ENCODE measurements around the gene ZSCAN10. TPM values are rescaled to one million over a fixed set of nuclear protein-coding genes. Genes with fewer than 3 reads are reported as not detected.

Gene ZSCAN10
- total RNA-seq, 1 experiment from 2014 or later = 0.76 TPM

DNA sequence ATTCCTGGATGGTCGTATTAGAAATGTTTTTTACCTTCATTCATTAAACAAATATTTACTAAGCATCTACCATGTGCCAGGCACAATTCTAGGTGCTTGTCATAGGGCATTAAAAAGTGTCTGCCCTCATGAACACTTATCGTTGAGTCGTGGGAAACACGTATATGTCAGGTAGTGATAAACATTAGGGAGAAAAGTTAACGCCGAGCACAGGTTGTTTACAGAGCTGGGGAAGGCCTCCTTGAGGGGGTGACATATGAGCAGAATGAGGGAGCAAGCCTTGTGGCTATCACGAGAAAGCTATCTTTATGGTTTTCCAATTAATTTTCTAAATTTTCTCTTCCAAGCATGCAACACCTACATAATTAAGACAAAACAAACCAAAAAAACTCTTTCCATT is 34.8 kb upstream of the ZSCAN10 start:
- no TSS peak for BruUV-seq (replicated peaks)
- H3K27me3 ChIP-seq (ENCODE audit: insufficient read depth, low read length) = no peaks in the 10 kb centered on the region
- no peaks in the 10 kb centered on the region for H3K9me3 ChIP-seq (ENCODE audit: control insufficient read depth in 1 of 2, insufficient read depth in 1 of 2, low read depth in 1 of 2, low read length in 2 of 2)
- RAD21 ChIA-PET (ENCODE audit: low non-redundant PET in 1 of 2, low total read pairs in 2 of 2, uncharacterized antibody in 2 of 2, unreplicated experiment in 2 of 2) = no interaction called here
- H3K27ac ChIP-seq (ENCODE audit: low read depth, low read length) = peak overlapping the region; percentile 89
- H2AFZ ChIP-seq (ENCODE audit: low read depth, low read length, poor library complexity, severe bottlenecking) = no peak overlapping the region
- H3K79me2 ChIP-seq (ENCODE audit: insufficient read depth, low read length) = peaks cover 34% of the 10 kb centered on the region
- intact Hi-C loops (cut with micrococcal nuclease) = loop anchor here (2.0 to 5.0 kb wide), 2 partner anchors 17 to 33 kb away; no protein-coding TSS in a partner anchor
- peak overlapping the region; percentile 90 for H3K4me2 ChIP-seq (ENCODE audit: low read length)
- H3K36me3 ChIP-seq (ENCODE audit: control insufficient read depth in 1 of 2, insufficient read depth in 2 of 2, low read length in 2 of 2) = peaks cover 0 to 6% of the 10 kb centered on the region in 2 experiments; a peak in 2 of 4 replicates
- no peaks in the 10 kb centered on the region for H4K20me1 ChIP-seq (ENCODE audit: insufficient read depth)
- POLR2A ChIA-PET = interaction anchor here (1.3 to 3.1 kb wide), 2 partner anchors 17 to 29 kb away, joined by 6 to 34 read pairs; no protein-coding TSS in a partner anchor
- ATAC-seq (no peak), DNase-seq (ENCODE audit: low read depth, low spot score) (no peak)
- no peaks in the 10 kb centered on the region for H3K9me2 ChIP-seq (ENCODE audit: insufficient read depth)
- CTCF ChIA-PET = interaction anchor here (1.1 to 1.3 kb wide), 2 partner anchors 28 to 40 kb away, joined by 3 to 4 read pairs; no protein-coding TSS in a partner anchor
- H3K4me1 ChIP-seq (ENCODE audit: control insufficient read depth in 1 of 2, insufficient read depth in 2 of 2, low read length in 2 of 2) = peaks cover 21 to 27% of the 10 kb centered on the region in 2 experiments
- peak overlapping the region; percentile 94 for H3K9ac ChIP-seq (ENCODE audit: low read length)
- peak overlapping the region; percentile 89 to 99 for H3K4me3 ChIP-seq (replicated peaks in 1 of 2; ENCODE audit: low read depth in 1 of 2, low read length in 2 of 2)
- TF ChIP-seq TCF7L2 (IDR thresholded peaks at IDR 0.05; ENCODE audit: borderline replicate concordance, extremely low read depth, insufficient read depth, insufficient read length) (no peak), JUND (IDR thresholded peaks at IDR 0.05) (no peak), ZFX (IDR thresholded peaks at IDR 0.05) (no peak), SP1 (IDR thresholded peaks at IDR 0.05; ENCODE audit: low read depth) (no peak), SRF (IDR thresholded peaks at IDR 0.05; ENCODE audit: low read depth) (no peak), EGR1 (IDR thresholded peaks at IDR 0.05; ENCODE audit: low read depth) (no peak), FOSL1 (IDR thresholded peaks at IDR 0.05; ENCODE audit: low read depth) (no peak), YY1 (IDR thresholded peaks at IDR 0.05; ENCODE audit: extremely low read depth, insufficient replicate concordance, low read depth, low read length) (no peak), ZNF274 (IDR thresholded peaks at IDR 0.05; ENCODE audit: low read depth, low read length) (no peak), POLR2A (IDR thresholded peaks at IDR 0.05; ENCODE audit: borderline replicate concordance, extremely low read depth, insufficient read depth, insufficient read length) (no peak), CEBPB (IDR thresholded peaks at IDR 0.05; ENCODE audit: low read depth) (no peak)
- TF ChIP-seq, protein P1, sequence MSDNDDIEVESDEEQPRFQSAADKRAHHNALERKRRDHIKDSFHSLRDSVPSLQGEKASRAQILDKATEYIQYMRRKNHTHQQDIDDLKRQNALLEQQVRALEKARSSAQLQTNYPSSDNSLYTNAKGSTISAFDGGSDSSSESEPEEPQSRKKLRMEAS (IDR thresholded peaks at IDR 0.05) = no peak
- TF ChIP-seq, protein P2, sequence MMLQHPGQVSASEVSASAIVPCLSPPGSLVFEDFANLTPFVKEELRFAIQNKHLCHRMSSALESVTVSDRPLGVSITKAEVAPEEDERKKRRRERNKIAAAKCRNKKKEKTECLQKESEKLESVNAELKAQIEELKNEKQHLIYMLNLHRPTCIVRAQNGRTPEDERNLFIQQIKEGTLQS (IDR thresholded peaks at IDR 0.05) = no peak
- TF ChIP-seq, protein P3, sequence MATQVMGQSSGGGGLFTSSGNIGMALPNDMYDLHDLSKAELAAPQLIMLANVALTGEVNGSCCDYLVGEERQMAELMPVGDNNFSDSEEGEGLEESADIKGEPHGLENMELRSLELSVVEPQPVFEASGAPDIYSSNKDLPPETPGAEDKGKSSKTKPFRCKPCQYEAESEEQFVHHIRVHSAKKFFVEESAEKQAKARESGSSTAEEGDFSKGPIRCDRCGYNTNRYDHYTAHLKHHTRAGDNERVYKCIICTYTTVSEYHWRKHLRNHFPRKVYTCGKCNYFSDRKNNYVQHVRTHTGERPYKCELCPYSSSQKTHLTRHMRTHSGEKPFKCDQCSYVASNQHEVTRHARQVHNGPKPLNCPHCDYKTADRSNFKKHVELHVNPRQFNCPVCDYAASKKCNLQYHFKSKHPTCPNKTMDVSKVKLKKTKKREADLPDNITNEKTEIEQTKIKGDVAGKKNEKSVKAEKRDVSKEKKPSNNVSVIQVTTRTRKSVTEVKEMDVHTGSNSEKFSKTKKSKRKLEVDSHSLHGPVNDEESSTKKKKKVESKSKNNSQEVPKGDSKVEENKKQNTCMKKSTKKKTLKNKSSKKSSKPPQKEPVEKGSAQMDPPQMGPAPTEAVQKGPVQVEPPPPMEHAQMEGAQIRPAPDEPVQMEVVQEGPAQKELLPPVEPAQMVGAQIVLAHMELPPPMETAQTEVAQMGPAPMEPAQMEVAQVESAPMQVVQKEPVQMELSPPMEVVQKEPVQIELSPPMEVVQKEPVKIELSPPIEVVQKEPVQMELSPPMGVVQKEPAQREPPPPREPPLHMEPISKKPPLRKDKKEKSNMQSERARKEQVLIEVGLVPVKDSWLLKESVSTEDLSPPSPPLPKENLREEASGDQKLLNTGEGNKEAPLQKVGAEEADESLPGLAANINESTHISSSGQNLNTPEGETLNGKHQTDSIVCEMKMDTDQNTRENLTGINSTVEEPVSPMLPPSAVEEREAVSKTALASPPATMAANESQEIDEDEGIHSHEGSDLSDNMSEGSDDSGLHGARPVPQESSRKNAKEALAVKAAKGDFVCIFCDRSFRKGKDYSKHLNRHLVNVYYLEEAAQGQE (IDR thresholded peaks at IDR 0.05; ENCODE audit: low read depth) = no peak
- TF ChIP-seq, protein P4, sequence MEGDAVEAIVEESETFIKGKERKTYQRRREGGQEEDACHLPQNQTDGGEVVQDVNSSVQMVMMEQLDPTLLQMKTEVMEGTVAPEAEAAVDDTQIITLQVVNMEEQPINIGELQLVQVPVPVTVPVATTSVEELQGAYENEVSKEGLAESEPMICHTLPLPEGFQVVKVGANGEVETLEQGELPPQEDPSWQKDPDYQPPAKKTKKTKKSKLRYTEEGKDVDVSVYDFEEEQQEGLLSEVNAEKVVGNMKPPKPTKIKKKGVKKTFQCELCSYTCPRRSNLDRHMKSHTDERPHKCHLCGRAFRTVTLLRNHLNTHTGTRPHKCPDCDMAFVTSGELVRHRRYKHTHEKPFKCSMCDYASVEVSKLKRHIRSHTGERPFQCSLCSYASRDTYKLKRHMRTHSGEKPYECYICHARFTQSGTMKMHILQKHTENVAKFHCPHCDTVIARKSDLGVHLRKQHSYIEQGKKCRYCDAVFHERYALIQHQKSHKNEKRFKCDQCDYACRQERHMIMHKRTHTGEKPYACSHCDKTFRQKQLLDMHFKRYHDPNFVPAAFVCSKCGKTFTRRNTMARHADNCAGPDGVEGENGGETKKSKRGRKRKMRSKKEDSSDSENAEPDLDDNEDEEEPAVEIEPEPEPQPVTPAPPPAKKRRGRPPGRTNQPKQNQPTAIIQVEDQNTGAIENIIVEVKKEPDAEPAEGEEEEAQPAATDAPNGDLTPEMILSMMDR (IDR thresholded peaks at IDR 0.05 in 2 of 3, conservative IDR thresholded peaks at IDR 0.05 in 1 of 3; ENCODE audit: borderline replicate concordance in 1 of 3, insufficient read depth in 1 of 3, low read depth in 2 of 3, low read length in 2 of 3) = no peak
- TF ChIP-seq, protein P5, sequence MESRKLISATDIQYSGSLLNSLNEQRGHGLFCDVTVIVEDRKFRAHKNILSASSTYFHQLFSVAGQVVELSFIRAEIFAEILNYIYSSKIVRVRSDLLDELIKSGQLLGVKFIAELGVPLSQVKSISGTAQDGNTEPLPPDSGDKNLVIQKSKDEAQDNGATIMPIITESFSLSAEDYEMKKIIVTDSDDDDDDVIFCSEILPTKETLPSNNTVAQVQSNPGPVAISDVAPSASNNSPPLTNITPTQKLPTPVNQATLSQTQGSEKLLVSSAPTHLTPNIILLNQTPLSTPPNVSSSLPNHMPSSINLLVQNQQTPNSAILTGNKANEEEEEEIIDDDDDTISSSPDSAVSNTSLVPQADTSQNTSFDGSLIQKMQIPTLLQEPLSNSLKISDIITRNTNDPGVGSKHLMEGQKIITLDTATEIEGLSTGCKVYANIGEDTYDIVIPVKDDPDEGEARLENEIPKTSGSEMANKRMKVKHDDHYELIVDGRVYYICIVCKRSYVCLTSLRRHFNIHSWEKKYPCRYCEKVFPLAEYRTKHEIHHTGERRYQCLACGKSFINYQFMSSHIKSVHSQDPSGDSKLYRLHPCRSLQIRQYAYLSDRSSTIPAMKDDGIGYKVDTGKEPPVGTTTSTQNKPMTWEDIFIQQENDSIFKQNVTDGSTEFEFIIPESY (IDR thresholded peaks at IDR 0.05; ENCODE audit: extremely low read depth, insufficient replicate concordance, low read length) = no peak

Measured in HCT116 (cell line).